ENCODE results near the gene EYA2.

EYA2 gene

GRCh38 chr20:47042464-47042863 is 147.8 kb downstream of the EYA2 start:
- no peak overlapping the region for H3K27ac ChIP-seq
- H3K4me3 ChIP-seq, result no peak overlapping the region

GRCh38 chr20:47043086-47043485 is 148.4 kb downstream of the EYA2 start:
- Histone ChIP-seq H3K4me3 (no peak overlapping the region), H3K27ac (no peak overlapping the region)

GRCh38 chr20:47044938-47045337 is 150.3 kb downstream of the EYA2 start:
- H3K27ac ChIP-seq, result no peak overlapping the region
- no peak overlapping the region for H3K4me3 ChIP-seq

GRCh38 chr20:47048054-47048453 is 153.4 kb downstream of the EYA2 start:
- H3K27ac ChIP-seq, result no peak overlapping the region
- no peak overlapping the region for H3K4me3 ChIP-seq

GRCh38 chr20:47049771-47050170 is 155.1 kb downstream of the EYA2 start:
- Histone ChIP-seq H3K27ac (no peak overlapping the region), H3K4me3 (no peak overlapping the region)

GRCh38 chr20:47050996-47051395 is 156.4 kb downstream of the EYA2 start:
- H3K27ac ChIP-seq, result no peak overlapping the region
- no peak overlapping the region for H3K4me3 ChIP-seq

- no peak overlapping the region for H3K27ac ChIP-seq
These were observed 157.4 kb downstream of the EYA2 start for GRCh38 chr20:47051936-47052526.

GRCh38 chr20:47054506-47054905 is 159.9 kb downstream of the EYA2 start:
- Histone ChIP-seq H3K4me3 (no peak overlapping the region), H3K27ac (no peak overlapping the region)

More at GRCh38 chr20:47051936-47052526, 157.4 kb downstream of the EYA2 start:
- H3K4me3 ChIP-seq, result no peak overlapping the region

- no peak overlapping the region for H3K27ac ChIP-seq
These were observed 160.3 kb downstream of the EYA2 start for GRCh38 chr20:47054945-47055344.

GRCh38 chr20:47055699-47056369 is 161.2 kb downstream of the EYA2 start:
- Histone ChIP-seq H3K27ac (no peak overlapping the region), H3K4me3 (no peak overlapping the region)

More at GRCh38 chr20:47054945-47055344, 160.3 kb downstream of the EYA2 start:
- no peak overlapping the region for H3K4me3 ChIP-seq

GRCh38 chr20:47057661-47058060 is 163.0 kb downstream of the EYA2 start:
- Histone ChIP-seq H3K27ac (no peak overlapping the region), H3K4me3 (no peak overlapping the region)

- Histone ChIP-seq H3K27ac (no peak overlapping the region), H3K4me3 (no peak overlapping the region)
These were observed 163.6 kb downstream of the EYA2 start for GRCh38 chr20:47058236-47058635.

- H3K27ac ChIP-seq, result no peak overlapping the region
- no peak overlapping the region for H3K4me3 ChIP-seq
These were observed 164.9 kb downstream of the EYA2 start for GRCh38 chr20:47059536-47059935.

- no peak overlapping the region for H3K4me3 ChIP-seq
- H3K27ac ChIP-seq, result no peak overlapping the region
These were observed 166.9 kb downstream of the EYA2 start for GRCh38 chr20:47061549-47061948.

- H3K27ac ChIP-seq, result no peak overlapping the region
- H3K4me3 ChIP-seq, result no peak overlapping the region
These were observed 167.7 kb downstream of the EYA2 start for GRCh38 chr20:47062226-47062890.

- Histone ChIP-seq H3K27ac (no peak overlapping the region), H3K4me3 (no peak overlapping the region)
These were observed 168.8 kb downstream of the EYA2 start for GRCh38 chr20:47063407-47063806.

- no peak overlapping the region for H3K4me3 ChIP-seq
- no peak overlapping the region for H3K27ac ChIP-seq
These were observed 169.2 kb downstream of the EYA2 start for GRCh38 chr20:47063808-47064207.

GRCh38 chr20:47066484-47067270 is 172.0 kb downstream of the EYA2 start:
- Histone ChIP-seq H3K4me3 (no peak overlapping the region), H3K27ac (no peak overlapping the region)

- H3K4me3 ChIP-seq, result no peak overlapping the region
- H3K27ac ChIP-seq, result no peak overlapping the region
These were observed 173.1 kb downstream of the EYA2 start for GRCh38 chr20:47067776-47068175.

GRCh38 chr20:47070176-47070575 is 175.5 kb downstream of the EYA2 start:
- no peak overlapping the region for H3K4me3 ChIP-seq
- no peak overlapping the region for H3K27ac ChIP-seq

All from skin epidermis (tissue), 12 donors.